ENCODE data around the gene DNAJC24. TPM values are rescaled to one million over a fixed set of nuclear protein-coding genes. Genes with fewer than 3 reads are reported as not detected.

Gene DNAJC24
- total RNA-seq, 1 donor from 2014 or later: 14.1 TPM

GRCh38 chr11:31327417-31327816 is 42.2 kb upstream of the DNAJC24 start:
- H3K9me3 ChIP-seq: no peaks in the 10 kb centered on the region
- no peak overlapping the region for H3K27ac ChIP-seq
- ATAC-seq (no peak), DNase-seq (no peak)
- no peaks in the 10 kb centered on the region for H3K36me3 ChIP-seq
- no peaks in the 10 kb centered on the region for H3K4me1 ChIP-seq
- TF ChIP-seq CTCF (IDR thresholded peaks at IDR 0.05): no peak
- no peak overlapping the region for H3K4me3 ChIP-seq
- no peaks in the 10 kb centered on the region for H3K27me3 ChIP-seq
- intact Hi-C loops (cut with DNase I): no loop called here

- TF ChIP-seq CTCF (IDR thresholded peaks at IDR 0.05): no peak
- DNase-seq: no peak
- intact Hi-C loops (cut with DNase I): no loop called here
- H3K4me1 ChIP-seq: no peaks in the 10 kb centered on the region
- H3K27me3 ChIP-seq: no peaks in the 10 kb centered on the region
- ATAC-seq: no peak
- no peaks in the 10 kb centered on the region for H3K9me3 ChIP-seq
- H3K4me3 ChIP-seq: no peak overlapping the region
- H3K27ac ChIP-seq: no peak overlapping the region
- H3K36me3 ChIP-seq: no peaks in the 10 kb centered on the region
Observed at GRCh38 chr11:31328697-31329096, 41.0 kb upstream of the DNAJC24 start.

GRCh38 chr11:31337806-31338205 is 31.9 kb upstream of the DNAJC24 start:
- Histone ChIP-seq H3K27ac (no peak overlapping the region), H3K9me3 (no peaks in the 10 kb centered on the region), H3K4me1 (no peaks in the 10 kb centered on the region), H3K27me3 (peaks cover 6% of the 10 kb centered on the region), H3K4me3 (no peak overlapping the region), H3K36me3 (no peaks in the 10 kb centered on the region)
- intact Hi-C loops (cut with DNase I): no loop called here
- TF ChIP-seq CTCF (IDR thresholded peaks at IDR 0.05): no peak
- no peak for DNase-seq
- ATAC-seq: no peak

- Histone ChIP-seq H3K9me3 (no peaks in the 10 kb centered on the region), H3K27me3 (peaks cover 11% of the 10 kb centered on the region), H3K27ac (no peak overlapping the region), H3K4me1 (no peaks in the 10 kb centered on the region), H3K36me3 (no peaks in the 10 kb centered on the region), H3K4me3 (no peak overlapping the region)
- no peak for ATAC-seq
- DNase-seq: no peak
- intact Hi-C loops (cut with DNase I): no loop called here
- TF ChIP-seq CTCF (IDR thresholded peaks at IDR 0.05): peak; percentile 43
Observed at GRCh38 chr11:31340903-31341572, 28.6 kb upstream of the DNAJC24 start.

- H3K4me3 ChIP-seq: no peak overlapping the region
- no peaks in the 10 kb centered on the region for H3K36me3 ChIP-seq
- no peak overlapping the region for H3K27ac ChIP-seq
- peaks cover 12% of the 10 kb centered on the region for H3K27me3 ChIP-seq
- H3K9me3 ChIP-seq: no peaks in the 10 kb centered on the region
- DNase-seq: no peak
- ATAC-seq: no peak
- TF ChIP-seq CTCF (IDR thresholded peaks at IDR 0.05): no peak
- no peaks in the 10 kb centered on the region for H3K4me1 ChIP-seq
- intact Hi-C loops (cut with DNase I): no loop called here
Observed at GRCh38 chr11:31351168-31351567, 18.5 kb upstream of the DNAJC24 start.

GRCh38 chr11:31355131-31355530 is 14.5 kb upstream of the DNAJC24 start:
- Histone ChIP-seq H3K9me3 (no peaks in the 10 kb centered on the region), H3K36me3 (no peaks in the 10 kb centered on the region), H3K4me1 (no peaks in the 10 kb centered on the region), H3K4me3 (no peak overlapping the region), H3K27ac (no peak overlapping the region), H3K27me3 (no peaks in the 10 kb centered on the region)
- intact Hi-C loops (cut with DNase I): no loop called here
- DNase-seq: no peak
- TF ChIP-seq CTCF (IDR thresholded peaks at IDR 0.05): no peak
- peak; percentile 55 for ATAC-seq

Measured in upper lobe of right lung (tissue), 1 donor.